GM18517 (cell line): ENCODE results near the gene PRSS27.
A peak's percentile ranks its signal among the peaks of the same experiment; 100 is the strongest.

Experiments
- ATAC-seq: cut with Tn5 transposase; IDR thresholded peaks from one replicate; pipeline ENCODE4 v1.9.1; 2021; ENCODE audit warnings: mild to moderate bottlenecking, moderate library complexity; ENCODE audit not compliant: unreplicated experiment

Gene PRSS27

DNA sequence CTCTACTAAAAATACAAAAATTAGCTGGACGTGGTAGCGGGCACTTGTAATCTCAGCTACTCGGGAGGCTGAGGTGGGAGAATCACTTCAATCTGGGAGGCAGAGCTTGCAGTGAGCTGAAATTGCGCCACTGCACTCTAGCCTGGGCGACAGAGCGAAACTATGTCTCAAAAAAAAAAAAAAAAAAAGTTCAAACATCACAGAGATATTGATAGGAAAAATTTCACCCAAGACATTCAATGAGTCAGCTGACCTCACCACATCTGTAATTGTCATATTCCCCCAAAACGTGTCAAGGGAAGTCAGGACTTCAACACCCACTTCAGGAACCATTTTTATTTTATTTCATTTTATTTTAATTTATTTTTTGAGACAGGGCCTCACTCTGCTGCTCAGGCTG lies 8.0 kb upstream of the PRSS27 start:
- ATAC-seq, result no peak

DNA sequence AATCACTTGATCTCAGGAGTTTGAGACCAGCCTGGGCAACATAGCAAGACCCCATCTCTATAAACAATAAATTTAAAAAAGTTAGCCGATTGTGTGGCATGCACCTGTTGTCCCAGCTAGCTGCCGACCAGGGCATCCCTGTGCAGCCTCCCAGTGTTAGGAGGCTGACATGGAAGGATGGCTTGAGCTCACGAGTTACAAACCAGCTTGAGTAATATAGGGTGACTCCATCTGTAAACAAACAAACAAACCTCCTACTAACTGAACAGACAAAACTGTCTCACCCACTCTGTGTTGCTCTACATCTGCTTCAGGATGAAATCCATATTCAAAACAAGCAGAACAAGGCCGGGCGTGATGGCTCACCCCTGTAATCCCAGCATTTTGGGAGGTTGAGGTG lies 6.9 kb upstream of the PRSS27 start:
- ATAC-seq, result no peak

DNA sequence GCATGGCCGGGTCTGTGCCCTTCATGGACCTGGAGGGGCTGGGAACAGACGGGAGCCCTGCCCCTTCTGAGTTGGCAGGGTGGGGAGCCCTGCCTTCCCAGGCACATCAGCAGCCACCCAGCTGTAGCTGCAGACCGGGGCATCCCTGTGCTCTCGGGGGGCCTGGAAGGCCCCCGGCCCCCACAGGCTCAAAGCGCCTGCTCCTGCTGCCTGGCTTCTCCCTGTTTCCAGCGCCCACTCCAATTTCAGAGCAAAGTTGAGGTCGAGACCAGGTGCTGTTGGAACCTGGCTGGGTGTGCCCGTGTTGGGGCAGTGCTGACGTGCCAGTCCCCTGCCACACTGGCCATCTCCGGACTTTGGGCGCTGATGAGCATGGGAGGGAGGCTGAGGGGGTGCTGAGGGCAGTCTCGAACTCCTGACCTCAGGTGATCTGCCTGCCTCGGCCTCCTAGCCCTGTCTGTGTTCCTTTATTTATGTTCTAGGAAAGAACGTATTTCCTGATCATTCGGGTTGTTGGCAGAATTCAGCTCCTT lies 4.9 kb upstream of the PRSS27 start:
- no peak for ATAC-seq

GRCh38 chr16:2724088-2724676 lies 4.2 kb upstream of the PRSS27 start:
- no peak for ATAC-seq

GRCh38 chr16:2721634-2722173 lies 1.7 kb upstream of the PRSS27 start:
- ATAC-seq, result peak; percentile 6

DNA sequence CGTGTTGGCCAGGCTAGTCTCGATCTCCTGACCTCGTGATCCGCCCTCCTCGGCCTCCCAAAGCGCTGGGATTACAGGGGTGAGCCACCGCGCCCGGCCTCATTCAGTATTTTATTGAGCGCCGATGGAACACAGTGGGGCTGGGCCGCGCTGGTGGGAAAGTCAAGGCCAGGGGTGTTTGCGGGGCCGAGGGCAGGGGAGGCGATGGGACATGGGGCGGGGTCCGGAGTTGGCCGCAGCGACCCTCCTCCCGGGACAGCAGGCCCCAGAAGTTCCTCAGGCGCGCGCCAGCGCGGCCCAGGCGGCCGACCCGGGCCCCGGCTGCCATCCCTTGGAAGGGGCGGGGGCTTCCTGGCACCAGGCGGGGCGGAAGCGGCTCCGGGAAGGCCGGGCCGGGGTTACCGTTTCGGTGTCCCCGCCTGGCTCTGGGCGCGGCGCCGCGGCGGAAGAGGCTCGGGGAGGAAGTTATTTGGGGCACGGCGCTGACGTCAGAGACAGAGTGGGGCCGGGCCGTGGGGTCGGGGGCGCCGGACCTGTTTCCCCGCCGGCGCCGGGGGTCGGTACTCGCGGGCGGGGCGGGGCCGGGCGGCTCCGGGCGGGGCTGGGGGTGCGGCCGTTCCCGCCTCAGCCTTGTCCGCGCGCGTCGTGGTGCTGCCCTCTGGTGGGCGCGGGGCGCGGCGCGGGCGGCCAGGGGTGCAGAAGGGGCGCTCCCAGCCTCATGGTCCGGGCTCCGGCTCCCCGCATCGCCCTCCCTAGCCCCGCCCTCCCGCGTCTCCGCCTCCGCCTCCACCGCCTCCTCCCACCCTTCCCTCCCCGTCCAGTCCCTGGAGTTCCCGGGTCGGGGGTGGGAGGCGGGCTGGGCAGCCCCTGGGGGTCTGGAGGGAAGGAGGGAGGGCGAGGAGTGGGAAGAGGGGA lies 952 bp upstream of the PRSS27 start:
- ATAC-seq, result peak; percentile 56

DNA sequence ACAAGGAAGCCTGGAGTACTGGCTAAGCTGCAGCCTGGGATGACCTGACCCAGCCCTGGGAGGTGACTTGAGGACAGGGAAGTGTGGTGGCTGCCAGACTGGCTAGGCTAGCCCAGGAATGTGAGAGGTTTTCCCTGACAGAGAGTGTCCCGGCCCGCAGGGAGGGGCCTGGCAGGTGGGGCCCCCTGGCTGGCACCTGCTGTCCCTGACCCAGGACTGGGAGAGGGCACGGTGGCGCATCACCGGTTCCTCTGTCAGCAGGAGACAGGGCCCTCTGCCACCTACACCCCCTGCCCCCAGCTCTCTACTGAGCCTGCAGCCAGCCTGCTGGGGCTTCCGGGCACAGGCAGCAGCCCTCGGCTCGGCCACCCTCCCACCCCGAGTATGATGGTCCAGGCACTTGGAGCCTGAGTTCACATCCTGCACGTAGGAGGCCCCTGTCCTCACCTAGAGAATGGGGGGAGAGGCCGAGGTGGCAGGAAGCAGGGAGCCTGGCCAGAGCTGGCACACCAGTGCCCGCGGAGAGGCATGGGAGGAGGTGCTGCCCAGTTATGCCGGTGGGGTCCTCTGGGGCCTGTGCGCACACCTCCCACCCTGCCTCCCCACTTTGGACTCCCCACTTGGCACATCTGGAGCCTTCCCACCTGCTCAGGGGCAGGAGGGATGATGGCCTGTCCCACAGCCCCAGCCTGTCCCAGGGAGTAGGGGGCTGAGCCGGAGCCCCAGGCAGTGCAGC lies 528 bp downstream of the PRSS27 start:
- no peak for ATAC-seq

DNA sequence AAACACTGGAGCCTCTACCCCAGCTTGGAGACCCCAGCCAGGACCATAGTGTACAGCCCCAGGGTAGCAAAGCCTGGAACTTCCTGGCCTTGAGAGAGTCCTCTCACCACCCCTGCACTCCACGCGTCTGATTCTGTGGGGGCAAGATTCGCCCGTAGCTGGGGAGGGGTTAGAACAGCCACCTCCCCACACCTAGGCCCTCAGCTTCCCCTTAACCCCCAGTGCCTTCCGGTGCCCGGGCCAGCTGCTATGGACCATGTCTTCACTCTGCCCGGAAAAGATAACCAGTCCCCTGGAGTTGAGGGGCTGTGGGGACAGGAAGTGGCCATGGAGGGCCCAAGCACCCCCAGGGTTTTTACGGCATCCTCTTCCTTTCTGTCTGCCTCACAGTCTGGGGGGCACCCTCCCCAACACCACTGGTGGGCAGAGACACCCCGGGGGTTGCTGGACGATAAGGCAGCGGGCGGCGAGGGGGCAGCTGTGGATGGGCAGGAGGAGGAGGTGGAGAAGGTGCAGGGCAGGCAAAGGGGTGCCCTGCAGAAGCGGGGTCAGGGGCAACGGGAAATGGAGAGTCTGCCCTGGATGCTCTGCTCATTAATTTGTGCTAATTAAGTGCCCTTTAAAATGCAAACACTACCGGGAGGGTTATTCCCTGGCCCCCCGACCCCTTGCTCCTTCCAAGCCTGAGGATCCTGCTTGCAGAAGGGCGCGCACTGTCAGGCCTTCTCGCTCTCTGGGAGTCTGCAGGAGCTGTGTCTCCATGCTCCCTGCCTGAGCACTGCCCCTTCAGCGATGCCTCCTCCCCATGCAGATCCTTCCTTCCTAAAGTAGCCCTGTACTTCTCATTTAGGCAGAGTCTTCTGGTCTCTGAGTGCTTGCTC lies 2.4 kb downstream of the PRSS27 start:
- ATAC-seq, result no peak

DNA sequence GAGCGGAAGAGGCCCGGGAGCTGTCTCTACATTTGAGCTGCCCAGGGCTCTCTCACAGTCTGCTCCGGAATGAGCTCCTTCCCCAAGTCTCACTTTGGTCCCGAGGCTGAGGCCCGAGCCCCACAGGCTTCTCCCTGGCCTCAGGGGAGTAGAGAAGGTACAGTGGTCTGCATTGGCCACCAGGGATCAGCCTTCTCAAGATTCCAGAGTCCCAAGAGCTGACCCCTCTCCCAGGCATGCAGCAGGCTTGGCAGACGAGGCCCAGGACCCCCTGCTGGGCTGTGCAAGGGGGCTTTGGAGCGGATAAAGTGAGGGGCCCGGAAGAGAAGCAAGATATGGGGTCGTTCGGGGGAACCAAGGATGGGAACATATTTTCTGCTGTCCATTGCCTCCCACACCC lies 3.1 kb downstream of the PRSS27 start:
- ATAC-seq, result no peak

DNA sequence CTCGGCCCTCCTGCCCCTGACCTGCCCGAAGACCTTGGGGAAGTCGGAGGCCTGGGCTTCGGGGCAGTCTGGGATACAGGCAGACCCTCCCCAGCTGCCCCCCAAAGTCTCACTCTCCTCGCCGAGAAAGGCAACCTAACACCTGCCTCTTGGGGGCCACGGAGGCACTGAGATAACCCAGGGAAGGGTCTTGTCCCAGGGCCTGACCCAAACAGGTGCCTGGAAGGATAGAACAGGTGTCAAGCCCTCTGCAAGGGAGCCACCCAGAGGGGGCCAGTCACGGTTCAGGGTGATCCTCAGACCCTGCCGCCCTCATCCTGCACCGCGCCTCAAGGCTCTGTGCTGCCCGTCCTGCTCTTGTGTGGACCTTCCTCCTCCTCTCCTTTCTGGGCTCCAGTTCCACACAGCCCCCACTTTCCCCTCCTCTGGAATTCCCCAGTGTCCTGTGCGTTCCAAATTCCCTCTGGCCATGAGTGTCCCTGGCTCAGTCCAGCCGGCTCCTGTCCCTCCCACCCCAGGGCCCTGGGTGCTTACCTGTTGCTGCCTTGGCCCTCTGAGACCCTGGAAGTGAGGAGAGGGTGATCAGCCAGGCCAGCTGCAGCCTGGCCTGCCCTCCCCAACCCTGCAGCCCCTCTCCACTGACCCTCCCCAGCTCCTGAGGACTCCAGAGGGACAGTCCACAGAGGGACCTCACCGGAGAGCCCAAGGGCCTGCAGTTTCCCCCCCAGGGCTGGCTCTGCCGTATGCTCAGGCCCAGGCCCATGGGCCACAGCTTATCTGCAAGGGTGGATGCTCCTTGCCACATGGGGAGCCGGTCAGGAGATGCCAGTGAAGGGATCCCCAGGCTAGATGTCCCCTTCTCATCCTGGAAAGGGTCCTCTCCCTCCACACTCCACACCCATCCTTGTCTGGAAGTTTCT lies 3.8 kb downstream of the PRSS27 start:
- no peak for ATAC-seq

DNA sequence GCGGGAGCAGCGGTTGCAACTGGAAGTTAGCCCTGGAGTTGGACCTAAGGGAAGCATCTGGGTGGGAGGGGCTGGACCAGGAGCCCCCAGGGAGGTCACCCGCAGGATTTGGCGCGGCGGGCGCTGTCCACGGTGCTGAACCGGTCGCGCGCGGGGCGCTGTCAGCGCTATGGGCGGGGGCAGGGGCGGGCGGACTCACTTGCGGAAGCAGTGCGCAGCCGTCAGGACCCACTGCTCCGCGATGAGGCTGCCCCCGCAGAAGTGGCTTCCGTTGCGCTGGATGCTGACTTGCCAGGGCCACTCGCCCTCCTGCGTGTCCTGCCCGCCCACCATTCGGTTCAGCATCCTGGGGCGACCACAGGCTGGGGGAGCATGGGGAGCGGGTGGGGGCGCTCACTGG lies 4.5 kb downstream of the PRSS27 start:
- no peak for ATAC-seq

- no peak for ATAC-seq
Measured at GRCh38 chr16:2715064-2715463, 5.0 kb downstream of the PRSS27 start.

GRCh38 chr16:2713985-2714774 lies 5.8 kb downstream of the PRSS27 start:
- no peak for ATAC-seq

DNA sequence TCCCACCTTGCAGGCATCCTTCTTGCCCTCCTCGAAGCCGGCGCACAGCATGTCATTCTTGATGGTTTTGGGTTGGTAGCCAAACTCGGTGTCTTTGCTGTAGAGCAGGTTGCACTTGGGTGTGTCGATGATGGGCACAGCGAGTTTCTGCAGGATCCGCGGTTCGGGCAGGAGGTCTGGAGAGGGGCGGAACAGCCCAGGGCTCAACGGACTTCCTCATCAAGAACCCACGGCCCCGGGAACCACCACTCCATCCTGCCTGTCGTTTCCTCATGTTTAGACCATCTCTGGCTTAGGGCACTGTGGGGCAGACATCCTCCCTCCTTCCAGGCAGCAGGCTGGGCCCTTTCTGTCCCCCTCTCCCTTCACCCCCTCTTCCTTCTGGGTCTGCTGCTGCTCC lies 6.5 kb downstream of the PRSS27 start:
- ATAC-seq, result no peak

DNA sequence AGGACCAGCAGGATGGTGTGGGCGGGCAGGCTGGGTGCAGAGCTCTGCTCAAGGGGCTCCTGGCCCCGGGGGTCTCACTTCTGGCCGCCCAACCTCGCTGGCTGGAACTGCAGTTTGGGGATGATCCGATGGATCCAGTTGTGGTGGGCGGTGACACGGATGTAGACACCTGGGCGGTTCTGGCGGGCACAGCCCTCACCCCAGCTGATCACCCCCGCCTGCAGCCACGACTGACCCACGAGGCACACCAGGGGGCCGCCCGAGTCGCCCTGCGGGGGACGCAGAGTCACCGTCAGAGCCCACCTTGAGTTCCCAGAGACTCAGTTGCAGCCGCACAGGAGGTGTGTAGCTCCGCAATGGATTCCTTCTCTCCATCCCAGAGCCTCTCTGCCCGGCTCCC lies 7.5 kb downstream of the PRSS27 start:
- no peak for ATAC-seq

DNA sequence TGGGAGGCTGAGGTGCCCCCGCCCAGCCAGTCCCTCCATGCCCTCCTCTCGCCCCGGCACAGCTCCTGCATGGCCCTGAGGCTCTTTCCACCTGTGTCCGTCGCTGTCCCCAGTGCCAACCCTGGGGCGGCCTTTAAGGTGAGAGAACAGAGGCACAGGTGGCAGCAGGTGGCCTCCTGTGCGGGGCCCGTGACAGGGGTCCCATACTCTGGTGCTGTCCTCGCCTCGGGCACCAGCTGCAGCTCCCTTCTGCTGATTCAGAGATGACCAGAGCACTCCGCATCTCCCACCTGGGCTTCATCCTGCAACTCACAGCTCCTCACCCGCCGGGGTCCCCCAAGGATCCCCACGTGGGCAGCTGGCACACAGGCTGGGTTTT lies 8.0 kb downstream of the PRSS27 start:
- ATAC-seq, result no peak

GRCh38 chr16:2711370-2712062 lies 8.5 kb downstream of the PRSS27 start:
- ATAC-seq, result no peak

DNA sequence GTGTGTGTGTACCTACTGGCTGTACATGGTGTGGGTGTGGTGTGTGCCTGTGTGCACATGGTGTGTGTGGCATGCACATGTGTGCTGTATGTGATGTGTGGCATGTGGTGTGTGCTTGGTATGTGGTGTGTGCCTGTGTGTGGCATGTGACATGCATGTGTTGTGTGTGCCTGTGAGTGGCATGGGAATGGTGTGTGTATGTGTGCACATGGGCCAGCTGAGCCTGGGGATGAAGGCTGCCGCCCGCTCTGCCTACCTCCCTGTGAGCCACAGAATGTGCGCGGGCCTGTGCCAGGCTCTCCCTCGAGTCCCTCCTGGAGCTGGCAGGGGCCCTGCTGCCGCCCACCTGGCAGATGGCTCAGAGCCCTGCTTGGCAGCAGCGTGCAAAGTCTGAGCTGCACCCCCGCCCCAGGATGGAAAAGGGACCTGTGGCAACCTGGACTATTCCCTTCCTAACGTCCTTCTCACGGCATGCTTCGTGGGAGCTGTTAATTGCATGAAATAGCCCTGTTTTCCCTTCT lies 9.3 kb downstream of the PRSS27 start:
- no peak for ATAC-seq
